CD4-positive, alpha-beta memory T cell (primary cell): ENCODE data around the gene RNF220. TPM values are rescaled to one million over a fixed set of nuclear protein-coding genes. Genes with fewer than 3 reads are reported as not detected.
A peak's percentile ranks its signal among the peaks of the same experiment; 100 is the strongest.

Experiments used
- CTCF ChIA-PET: fragments of 350-600 bp; sonication (Branson Sonifier 250); formaldehyde crosslinking; loops from one replicate; lab custom pipeline; 2021; ENCODE audit warnings: inconsistent platforms; ENCODE audit not compliant: partially characterized antibody; lab: Charles Lee
- POLR2A ChIA-PET: fragments of 350-600 bp; sonication (Branson Sonifier 250); formaldehyde crosslinking; loops from one replicate; lab custom pipeline; 2021; ENCODE audit not compliant: partially characterized antibody; lab: Charles Lee
- DNase-seq, 5 donors: peaks; one replicate each; pipeline versions ENCODE4 v3.0.0 to v3.0.0-alpha.2; 2020 to 2022; ENCODE audit warnings: mixed read lengths in 1 of 5
- H3K27ac ChIP-seq: one replicate; pipeline ENCODE4 v1.7.0; 2013; ENCODE audit warnings: low read depth, low read length
- H3K27me3 ChIP-seq: 2 replicates; pipeline ENCODE4 v1.7.0; 2013; ENCODE audit warnings: mild to moderate bottlenecking, low read length, moderate library complexity; ENCODE audit not compliant: insufficient read depth
- H3K36me3 ChIP-seq: 2 replicates; pipeline ENCODE4 v1.7.0; 2013; ENCODE audit warnings: mild to moderate bottlenecking, low read length, moderate library complexity; ENCODE audit not compliant: insufficient read depth
- H3K4me1 ChIP-seq: 2 replicates; pipeline ENCODE4 v1.7.0; 2013; ENCODE audit warnings: mild to moderate bottlenecking, low read length, moderate library complexity; ENCODE audit not compliant: insufficient read depth
- H3K4me3 ChIP-seq, 2 donors: one replicate each; pipeline ENCODE4 v1.7.0; 2013; ENCODE audit warnings: low read length in 2 of 2, mild to moderate bottlenecking in 1 of 2
- H3K9me3 ChIP-seq, 2 donors: one replicate each; pipeline ENCODE4 v1.7.0; 2013; ENCODE audit warnings: low read length in 2 of 2, control low read depth in 1 of 2; ENCODE audit not compliant: control insufficient read depth in 1 of 2
- H3K27ac Mint-ChIP-seq, 7 donors: one replicate each; pipeline ENCODE4 v1.8.0; 2020 to 2021; ENCODE audit warnings: mixed read lengths in 7 of 7, mild to moderate bottlenecking in 6 of 7, inconsistent platforms in 3 of 7, moderate library complexity in 3 of 7
- H3K27me3 Mint-ChIP-seq, 2 donors: one replicate each; pipeline ENCODE4 v1.8.0; 2020 to 2021; ENCODE audit warnings: mixed read lengths in 2 of 2
- H3K36me3 Mint-ChIP-seq, 2 donors: one replicate each; pipeline ENCODE4 v1.8.0; 2020 to 2021; ENCODE audit warnings: mixed read lengths in 2 of 2, inconsistent platforms in 1 of 2, mild to moderate bottlenecking in 1 of 2
- H3K4me1 Mint-ChIP-seq, 4 donors: one replicate each; pipeline ENCODE4 v1.8.0; 2020 to 2021; ENCODE audit warnings: mixed read lengths in 4 of 4, mild to moderate bottlenecking in 1 of 4
- H3K4me3 Mint-ChIP-seq, 8 donors: one replicate each; pipeline ENCODE4 v1.8.0; 2020 to 2021; ENCODE audit warnings: mixed read lengths in 8 of 8, mild to moderate bottlenecking in 7 of 8, moderate library complexity in 6 of 8, inconsistent platforms in 3 of 8
- H3K9me3 Mint-ChIP-seq, 8 donors: one replicate each; pipeline ENCODE4 v1.8.0; 2020 to 2021; ENCODE audit warnings: mixed read lengths in 8 of 8, mild to moderate bottlenecking in 5 of 8, inconsistent platforms in 3 of 8, moderate library complexity in 1 of 8
- intact Hi-C: fragments of 100-400 bp; cut with micrococcal nuclease; formaldehyde crosslinking; loops from one replicate; pipeline ENCODE4 v1.15.1; 2023
- polyA plus RNA-seq, 2 donors: library from polyadenylated mRNA; unstranded; fragments of 300-500 nt; fragmentation: Illumina TruSeq; gene quantifications; one replicate each; pipeline ENCODE4 v1.2.3, GENCODE V29; 2021
- total RNA-seq, 2 experiments: library from RNA; stranded (reverse); gene quantifications; one replicate each; pipeline ENCODE4 v1.2.3, GENCODE V29; 2021

RNF220 gene
- total and polyA plus RNA-seq, 4 experiments from 2014 or later, result 74.7 to 125 (median 111) TPM

DNA sequence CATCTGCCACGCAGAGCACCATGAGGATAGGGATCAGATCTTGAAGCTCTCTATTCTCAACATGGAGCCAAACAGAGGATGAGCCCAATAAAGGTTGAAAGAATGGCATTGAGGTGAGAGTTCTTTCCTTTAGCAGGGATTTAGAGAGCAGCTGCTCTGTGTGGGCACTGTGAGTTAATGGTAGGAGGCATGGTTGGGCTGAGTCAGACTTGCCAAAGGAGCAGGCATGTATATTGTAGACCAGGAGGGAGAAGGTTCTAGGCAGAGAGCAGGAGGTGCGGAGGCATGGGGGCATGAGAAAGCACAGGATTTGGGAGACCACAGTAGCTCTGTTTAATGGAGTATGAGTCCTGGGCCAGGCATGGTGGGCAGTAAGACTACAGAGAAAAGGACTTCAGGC, 237.2 kb downstream of the RNF220 start:
- ChIA-PET POLR2A (interaction anchor here (5.2 kb wide), 1 partner anchor 9 kb away, joined by 37 read pairs; no protein-coding TSS in a partner anchor), CTCF (interaction anchor here (0.8 to 5.7 kb wide), 2 partner anchors 9 to 10 kb away, joined by 3 to 49 read pairs; no protein-coding TSS in a partner anchor)
- peaks cover 0 to 11% (median 3%) of the 10 kb centered on the region in 4 donors for H3K4me1 Mint-ChIP-seq
- H3K36me3 ChIP-seq, result peaks cover 81% of the 10 kb centered on the region
- no peaks in the 10 kb centered on the region for H3K27me3 Mint-ChIP-seq
- H3K9me3 Mint-ChIP-seq, result no peaks in the 10 kb centered on the region
- H3K4me3 ChIP-seq, result no peak overlapping the region
- no peaks in the 10 kb centered on the region for H3K9me3 ChIP-seq
- intact Hi-C loops, result no loop called here
- no peaks in the 10 kb centered on the region for H3K4me1 ChIP-seq
- no peak overlapping the region for H3K4me3 Mint-ChIP-seq
- peak overlapping the region in 2 of 7 donors; percentile 38 to 42 for H3K27ac Mint-ChIP-seq
- no peak for DNase-seq
- no peaks in the 10 kb centered on the region for H3K27me3 ChIP-seq
- peaks cover 57 to 80% of the 10 kb centered on the region in 2 donors for H3K36me3 Mint-ChIP-seq
- H3K27ac ChIP-seq, result no peak overlapping the region

DNA sequence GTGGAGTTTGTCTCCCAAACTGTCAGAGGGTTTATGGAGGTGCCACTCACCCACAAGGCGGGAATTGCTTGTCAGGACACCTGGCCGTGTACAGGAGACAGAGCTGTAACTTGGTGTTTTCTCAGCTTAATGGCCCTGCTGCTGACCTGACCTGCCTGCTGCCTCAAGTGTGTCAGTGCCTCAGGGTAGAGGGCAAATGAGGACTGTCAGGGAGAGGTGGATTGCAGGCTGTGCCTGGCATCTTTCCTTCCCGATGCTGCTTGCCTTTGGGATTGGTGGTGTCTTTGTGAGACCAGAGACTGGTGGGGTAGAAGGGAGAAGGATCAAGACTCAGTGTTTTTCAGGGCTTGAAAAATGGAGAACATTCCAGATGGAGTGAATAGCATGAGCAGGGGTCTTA, 237.9 kb downstream of the RNF220 start:
- CTCF ChIA-PET, result interaction anchor here (0.6 to 5.7 kb wide), 3 partner anchors 9 to 12 kb away, joined by 3 to 49 read pairs (median 3); no protein-coding TSS in a partner anchor
- Histone ChIP-seq H3K36me3 (peaks cover 83% of the 10 kb centered on the region), H3K27ac (no peak overlapping the region), H3K27me3 (no peaks in the 10 kb centered on the region), H3K9me3 (no peaks in the 10 kb centered on the region), H3K4me3 (no peak overlapping the region), H3K4me1 (no peaks in the 10 kb centered on the region)
- POLR2A ChIA-PET, result interaction anchor here (5.2 kb wide), 1 partner anchor 10 kb away, joined by 37 read pairs; no protein-coding TSS in a partner anchor
- Mint-ChIP-seq H3K4me3 (no peak overlapping the region), H3K9me3 (no peaks in the 10 kb centered on the region), H3K27ac (peak overlapping the region in 4 of 7 donors; percentile 26 to 84 (median 68)), H3K36me3 (peaks cover 53 to 81% of the 10 kb centered on the region in 2 donors), H3K27me3 (no peaks in the 10 kb centered on the region), H3K4me1 (peaks cover 0 to 5% (median 1%) of the 10 kb centered on the region in 4 donors)
- no peak for DNase-seq
- intact Hi-C loops, result no loop called here

DNA sequence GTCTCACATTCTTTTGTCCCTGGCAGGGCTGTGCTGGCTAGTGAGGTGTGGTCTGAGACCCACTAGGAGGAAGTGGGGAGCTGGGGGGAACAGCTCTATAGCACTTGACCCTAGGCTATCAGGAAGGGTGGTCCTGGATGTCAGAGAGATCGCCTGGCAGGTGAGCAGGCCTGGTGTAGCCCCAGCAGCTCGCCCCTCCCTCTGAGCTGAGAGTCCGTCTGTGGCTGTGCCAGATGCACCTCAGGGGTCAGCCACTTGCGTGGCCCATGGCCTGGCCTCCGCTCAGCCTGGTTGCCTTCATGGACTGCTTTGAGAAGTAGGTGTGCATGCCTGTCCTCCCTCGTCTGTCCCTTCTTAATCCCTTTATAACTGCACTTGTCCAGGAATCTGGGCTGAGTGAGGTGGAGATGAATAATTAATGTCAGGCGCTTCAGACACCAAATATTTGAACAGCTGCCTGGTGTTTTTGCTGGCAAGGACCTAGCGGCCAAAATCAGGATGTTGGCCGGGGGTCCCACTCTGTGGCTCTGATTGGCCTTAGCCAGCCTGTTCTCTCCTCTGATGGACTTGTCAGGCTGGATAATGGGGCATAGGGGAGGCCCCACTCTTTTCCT, 238.8 kb downstream of the RNF220 start:
- no peaks in the 10 kb centered on the region for H3K27me3 Mint-ChIP-seq
- peaks cover 47 to 81% of the 10 kb centered on the region in 2 donors for H3K36me3 Mint-ChIP-seq
- no peak for DNase-seq
- intact Hi-C loops, result no loop called here
- no peak overlapping the region for H3K4me3 Mint-ChIP-seq
- peaks cover 0 to 5% (median 1%) of the 10 kb centered on the region in 4 donors for H3K4me1 Mint-ChIP-seq
- H3K36me3 ChIP-seq, result peaks cover 85% of the 10 kb centered on the region
- no peaks in the 10 kb centered on the region for H3K27me3 ChIP-seq
- H3K27ac ChIP-seq, result no peak overlapping the region
- no peaks in the 10 kb centered on the region for H3K4me1 ChIP-seq
- CTCF ChIA-PET, result interaction anchor here (0.6 to 5.7 kb wide), 2 partner anchors 8 to 12 kb away, joined by 3 to 49 read pairs; no protein-coding TSS in a partner anchor
- no peaks in the 10 kb centered on the region for H3K9me3 ChIP-seq
- POLR2A ChIA-PET, result interaction anchor here (5.2 kb wide), 1 partner anchor 11 kb away, joined by 37 read pairs; no protein-coding TSS in a partner anchor
- no peaks in the 10 kb centered on the region for H3K9me3 Mint-ChIP-seq
- no peak overlapping the region for H3K4me3 ChIP-seq
- no peak overlapping the region for H3K27ac Mint-ChIP-seq

- no peak overlapping the region for H3K27ac Mint-ChIP-seq
- H3K27me3 Mint-ChIP-seq, result no peaks in the 10 kb centered on the region
- CTCF ChIA-PET, result no interaction called here
- POLR2A ChIA-PET, result no interaction called here
- H3K27me3 ChIP-seq, result no peaks in the 10 kb centered on the region
- peaks cover 49 to 82% of the 10 kb centered on the region in 2 donors for H3K36me3 Mint-ChIP-seq
- no peak for DNase-seq
- H3K9me3 ChIP-seq, result no peaks in the 10 kb centered on the region
- intact Hi-C loops, result no loop called here
- no peak overlapping the region for H3K4me3 ChIP-seq
- peaks cover 87% of the 10 kb centered on the region for H3K36me3 ChIP-seq
- H3K4me3 Mint-ChIP-seq, result no peak overlapping the region
- H3K4me1 ChIP-seq, result no peaks in the 10 kb centered on the region
- H3K27ac ChIP-seq, result no peak overlapping the region
- peaks cover 0 to 5% (median 1%) of the 10 kb centered on the region in 4 donors for H3K4me1 Mint-ChIP-seq
- no peaks in the 10 kb centered on the region for H3K9me3 Mint-ChIP-seq
Measured at GRCh38 chr1:44644806-44645205, 239.8 kb downstream of the RNF220 start.

GRCh38 chr1:44645476-44646244, 240.6 kb downstream of the RNF220 start:
- peaks cover 49 to 85% of the 10 kb centered on the region in 2 donors for H3K36me3 Mint-ChIP-seq
- intact Hi-C loops, result no loop called here
- no peak overlapping the region for H3K27ac Mint-ChIP-seq
- peaks cover 85% of the 10 kb centered on the region for H3K36me3 ChIP-seq
- H3K4me1 ChIP-seq, result no peaks in the 10 kb centered on the region
- H3K27me3 ChIP-seq, result no peaks in the 10 kb centered on the region
- H3K4me1 Mint-ChIP-seq, result peaks cover 0 to 5% (median 1%) of the 10 kb centered on the region in 4 donors
- H3K9me3 ChIP-seq, result no peaks in the 10 kb centered on the region
- ChIA-PET CTCF (no interaction called here), POLR2A (interaction anchor here (3.0 kb wide), 1 partner anchor 13 kb away, joined by 14 read pairs; no protein-coding TSS in a partner anchor)
- H3K27me3 Mint-ChIP-seq, result no peaks in the 10 kb centered on the region
- no peak overlapping the region for H3K4me3 ChIP-seq
- no peak for DNase-seq
- H3K27ac ChIP-seq, result no peak overlapping the region
- H3K4me3 Mint-ChIP-seq, result no peak overlapping the region
- H3K9me3 Mint-ChIP-seq, result no peaks in the 10 kb centered on the region

DNA sequence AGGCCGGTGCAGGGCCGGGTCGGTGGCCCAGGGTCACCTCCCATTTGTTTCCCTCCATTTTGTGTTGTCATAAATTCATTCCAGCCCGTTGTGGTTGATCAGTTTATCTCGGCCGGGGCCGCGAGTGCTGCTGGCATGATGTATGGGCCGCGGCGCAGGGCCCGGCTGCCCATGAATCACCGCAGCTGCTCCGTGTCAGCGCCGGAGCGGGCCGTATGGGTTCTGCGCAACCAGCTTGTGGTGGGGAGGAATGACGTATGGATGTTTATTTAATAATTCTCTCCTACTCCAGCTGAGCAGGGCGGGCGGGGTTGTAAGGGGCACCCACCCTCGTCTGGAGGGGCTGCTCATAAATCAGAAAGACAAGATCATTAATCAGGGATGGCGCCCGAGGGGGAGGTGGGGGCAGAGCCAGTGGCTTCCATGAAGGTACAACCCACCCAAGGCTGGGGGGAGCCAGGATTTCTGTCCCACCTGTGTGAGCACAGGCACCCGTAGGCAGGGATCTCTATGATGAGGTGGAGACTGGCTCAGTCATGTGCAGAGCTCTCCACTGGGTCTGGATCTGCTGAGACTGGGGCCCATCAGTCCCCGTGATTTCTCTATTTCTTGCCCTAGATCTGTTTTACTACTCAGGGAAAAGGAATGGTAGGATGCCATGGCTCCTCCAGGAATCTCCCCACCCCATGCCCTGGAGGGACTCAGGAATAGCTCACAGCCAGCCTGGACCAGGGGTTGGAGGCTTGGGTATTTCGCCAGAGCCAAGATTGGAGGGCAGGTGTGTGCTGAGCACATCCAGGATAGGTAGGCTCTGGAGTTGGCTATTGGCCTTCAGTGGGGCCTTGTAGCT, 241.4 kb downstream of the RNF220 start:
- Mint-ChIP-seq H3K27me3 (no peaks in the 10 kb centered on the region), H3K27ac (peak overlapping the region in 2 of 7 donors; percentile 3 to 10), H3K4me3 (no peak overlapping the region), H3K9me3 (no peaks in the 10 kb centered on the region), H3K36me3 (peaks cover 42 to 89% of the 10 kb centered on the region in 2 donors), H3K4me1 (peaks cover 0 to 5% (median 1%) of the 10 kb centered on the region in 4 donors)
- ChIA-PET POLR2A (interaction anchor here (3.0 kb wide), 1 partner anchor 14 kb away, joined by 14 read pairs; no protein-coding TSS in a partner anchor), CTCF (interaction anchor here (1.0 to 1.3 kb wide), 3 partner anchors 16 to 269 kb away, joined by 3 to 4 read pairs (median 4); no protein-coding TSS in a partner anchor)
- no peaks in the 10 kb centered on the region for H3K27me3 ChIP-seq
- H3K27ac ChIP-seq, result no peak overlapping the region
- H3K4me1 ChIP-seq, result no peaks in the 10 kb centered on the region
- DNase-seq, result no peak
- no peak overlapping the region for H3K4me3 ChIP-seq
- intact Hi-C loops, result no loop called here
- no peaks in the 10 kb centered on the region for H3K9me3 ChIP-seq
- H3K36me3 ChIP-seq, result peaks cover 85% of the 10 kb centered on the region
